Activated gamma-delta T cell treated with Interleukin-2 at 50 U/mL for 16 hours (primary cell): Measurements from ENCODE around the gene DOCK9.

Experiments used
- DNase-seq: peaks from one replicate; pipeline ENCODE4 v3.0.0-alpha.2; 2020

DOCK9 gene

GRCh38 chr13:98842070-98842469 is 135.8 kb downstream of the DOCK9 start:
- no peak for DNase-seq

DNA sequence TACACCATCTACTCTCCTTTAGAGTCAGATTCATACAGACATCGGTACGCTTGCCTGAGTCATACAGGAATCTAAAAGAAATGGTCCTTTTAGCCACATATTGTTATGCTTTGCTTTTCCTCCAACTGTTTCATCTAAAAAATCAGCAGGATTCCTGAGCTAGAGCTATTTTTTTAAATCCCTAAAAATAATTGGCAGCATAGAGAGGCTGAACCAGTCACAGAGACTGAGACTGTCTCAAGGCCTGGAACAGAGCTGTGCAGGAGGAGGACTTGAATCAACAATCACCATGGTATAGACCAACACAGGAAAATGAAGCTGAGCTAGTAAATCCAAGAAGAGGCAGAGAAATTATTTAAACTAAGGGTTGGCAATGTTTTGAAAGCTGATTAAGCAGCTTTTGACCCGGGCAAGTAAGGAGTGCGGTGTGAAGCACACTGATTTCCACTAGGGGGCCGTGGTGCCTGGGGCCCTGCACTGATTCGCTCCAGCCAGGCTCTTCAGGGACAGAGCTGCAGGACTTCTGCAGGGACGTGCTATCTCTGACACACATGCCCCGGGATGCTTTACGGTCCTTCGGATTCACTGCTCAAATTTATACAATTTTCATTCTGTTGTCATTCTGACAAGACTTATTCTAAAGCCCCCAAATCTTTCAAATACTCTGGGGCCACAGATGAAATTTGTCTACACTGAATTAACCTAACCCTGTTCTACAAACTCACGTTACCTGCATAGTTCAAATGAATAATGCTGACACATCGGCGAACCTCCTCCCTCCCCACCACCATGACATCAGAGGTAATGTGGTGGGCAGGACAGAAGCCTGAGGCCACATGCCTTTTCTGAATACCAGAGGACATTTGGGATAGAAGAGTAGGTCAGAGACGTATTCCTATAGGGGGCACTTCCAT is 137.8 kb downstream of the DOCK9 start:
- DNase-seq: peak; percentile 24

GRCh38 chr13:98838776-98839175 is 139.1 kb downstream of the DOCK9 start:
- no peak for DNase-seq

DNA sequence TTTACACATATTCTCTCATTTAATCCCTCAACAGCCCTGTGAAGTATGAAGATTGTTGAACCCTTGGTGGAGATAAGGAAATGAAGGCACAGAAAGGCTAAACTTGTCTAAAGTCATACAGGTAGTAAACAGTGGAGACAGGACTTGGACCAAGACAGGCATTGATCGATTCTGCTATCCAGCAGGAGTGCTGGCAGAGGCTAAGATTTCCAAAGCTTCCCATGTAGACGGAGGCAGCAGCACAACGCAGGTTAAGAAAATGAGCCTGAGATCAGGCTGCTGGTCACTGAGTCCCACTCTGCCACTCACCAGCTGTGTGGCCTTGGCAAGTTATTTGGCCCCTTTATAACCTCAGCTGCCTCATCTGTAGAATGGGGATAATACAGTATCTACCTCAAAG is 140.0 kb downstream of the DOCK9 start:
- DNase-seq: no peak

GRCh38 chr13:98835156-98835555 is 142.7 kb downstream of the DOCK9 start:
- no peak for DNase-seq

GRCh38 chr13:98834254-98834960 is 143.5 kb downstream of the DOCK9 start:
- no peak for DNase-seq

GRCh38 chr13:98831236-98831635 is 146.6 kb downstream of the DOCK9 start:
- DNase-seq: no peak

DNA sequence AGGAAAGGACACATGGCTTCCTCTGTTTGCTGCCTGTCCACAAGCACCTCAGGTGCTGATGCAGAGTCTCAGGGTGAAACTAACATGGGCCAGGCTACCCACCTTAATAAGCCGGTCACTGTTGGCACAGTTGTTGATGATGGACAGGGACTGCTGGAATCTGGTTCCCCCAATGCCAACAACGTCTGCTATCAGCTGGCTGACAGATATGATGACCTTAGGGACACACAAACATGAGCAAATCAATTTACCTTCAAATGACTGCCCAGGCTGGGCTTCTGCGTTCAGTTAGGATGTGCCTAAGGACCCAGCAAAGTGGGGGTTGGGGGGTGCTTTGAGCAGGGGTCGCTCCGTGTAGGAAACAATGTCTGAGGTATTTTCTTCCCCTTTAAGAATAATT is 148.3 kb downstream of the DOCK9 start:
- no peak for DNase-seq

DNA sequence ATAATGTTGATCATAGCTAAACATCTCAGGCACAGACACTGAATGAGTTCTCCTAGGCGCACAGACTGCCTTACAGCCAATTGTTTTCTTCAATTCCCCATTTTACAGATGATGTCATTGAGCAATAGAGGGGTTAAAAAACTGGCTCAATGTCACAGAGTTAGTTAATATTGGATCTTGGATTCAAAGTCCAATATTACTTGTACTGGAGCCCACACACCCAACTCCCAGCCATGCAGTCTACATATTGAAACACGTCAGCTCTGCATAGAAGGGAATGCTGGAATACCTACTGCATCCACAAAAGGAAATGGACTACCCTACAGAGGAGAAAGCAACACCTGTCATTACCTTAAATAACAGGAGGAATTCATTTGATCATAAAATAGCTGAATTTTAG is 149.2 kb downstream of the DOCK9 start:
- no peak for DNase-seq

DNA sequence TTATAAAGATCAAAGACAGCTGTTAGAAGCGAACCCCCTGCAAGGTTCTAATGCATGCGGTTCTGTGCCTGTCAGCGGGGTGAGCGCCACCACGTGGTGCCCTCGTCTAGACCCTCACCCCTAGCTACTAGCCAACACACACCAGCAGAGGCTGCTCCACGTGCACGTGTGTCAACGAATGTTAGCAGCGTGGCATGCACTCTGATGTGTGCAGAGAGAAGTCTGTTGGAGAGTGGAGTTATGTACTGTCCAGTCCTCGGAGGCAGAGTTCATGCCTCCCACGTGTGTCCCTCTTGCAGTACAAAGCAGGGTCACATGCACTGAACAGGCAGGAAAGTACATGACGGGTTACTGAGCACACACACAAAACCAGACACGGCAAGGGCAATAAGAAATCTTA is 150.4 kb downstream of the DOCK9 start:
- DNase-seq: no peak

GRCh38 chr13:98826146-98826545 is 151.7 kb downstream of the DOCK9 start:
- no peak for DNase-seq

DNA sequence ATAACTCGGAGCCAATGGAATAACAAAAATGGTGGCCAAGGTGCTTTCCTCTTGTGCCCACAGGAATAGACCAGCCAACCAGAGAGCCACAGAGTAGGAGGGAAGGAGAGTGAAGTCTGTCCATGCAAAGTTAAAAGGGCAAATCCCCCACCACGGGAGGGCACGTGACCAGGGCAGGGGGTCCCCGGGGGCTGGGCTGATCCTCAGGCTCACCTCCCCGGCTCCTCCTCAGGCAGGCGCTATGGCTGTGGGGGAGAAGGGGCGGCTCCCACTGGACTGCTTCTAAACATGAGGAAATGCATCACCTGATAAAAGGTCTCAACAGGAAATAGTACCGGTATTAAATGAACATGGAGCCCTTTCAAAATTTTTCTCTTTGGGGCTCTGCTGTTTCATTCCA is 152.2 kb downstream of the DOCK9 start:
- DNase-seq: no peak

GRCh38 chr13:98824376-98825160 is 153.3 kb downstream of the DOCK9 start:
- no peak for DNase-seq

GRCh38 chr13:98823442-98823841 is 154.4 kb downstream of the DOCK9 start:
- no peak for DNase-seq

DNA sequence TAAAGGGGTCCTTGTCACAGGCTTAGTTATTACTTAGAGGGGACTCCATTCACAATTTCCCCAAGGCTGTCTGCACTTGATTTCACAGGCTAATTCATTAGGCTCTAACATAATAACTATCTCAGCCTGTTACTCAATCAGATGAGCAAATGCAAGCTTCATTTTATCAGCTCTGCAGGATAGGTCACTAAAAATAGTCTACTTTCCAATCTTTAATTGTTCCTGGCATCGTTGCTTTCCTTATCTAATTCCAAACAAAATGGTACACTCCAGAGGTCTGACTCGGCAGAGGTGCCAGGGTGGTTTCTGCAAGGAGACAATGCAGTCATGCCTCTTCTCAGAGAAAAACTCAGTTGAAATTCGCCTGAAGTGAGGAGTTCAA is 155.6 kb downstream of the DOCK9 start:
- no peak for DNase-seq

DNA sequence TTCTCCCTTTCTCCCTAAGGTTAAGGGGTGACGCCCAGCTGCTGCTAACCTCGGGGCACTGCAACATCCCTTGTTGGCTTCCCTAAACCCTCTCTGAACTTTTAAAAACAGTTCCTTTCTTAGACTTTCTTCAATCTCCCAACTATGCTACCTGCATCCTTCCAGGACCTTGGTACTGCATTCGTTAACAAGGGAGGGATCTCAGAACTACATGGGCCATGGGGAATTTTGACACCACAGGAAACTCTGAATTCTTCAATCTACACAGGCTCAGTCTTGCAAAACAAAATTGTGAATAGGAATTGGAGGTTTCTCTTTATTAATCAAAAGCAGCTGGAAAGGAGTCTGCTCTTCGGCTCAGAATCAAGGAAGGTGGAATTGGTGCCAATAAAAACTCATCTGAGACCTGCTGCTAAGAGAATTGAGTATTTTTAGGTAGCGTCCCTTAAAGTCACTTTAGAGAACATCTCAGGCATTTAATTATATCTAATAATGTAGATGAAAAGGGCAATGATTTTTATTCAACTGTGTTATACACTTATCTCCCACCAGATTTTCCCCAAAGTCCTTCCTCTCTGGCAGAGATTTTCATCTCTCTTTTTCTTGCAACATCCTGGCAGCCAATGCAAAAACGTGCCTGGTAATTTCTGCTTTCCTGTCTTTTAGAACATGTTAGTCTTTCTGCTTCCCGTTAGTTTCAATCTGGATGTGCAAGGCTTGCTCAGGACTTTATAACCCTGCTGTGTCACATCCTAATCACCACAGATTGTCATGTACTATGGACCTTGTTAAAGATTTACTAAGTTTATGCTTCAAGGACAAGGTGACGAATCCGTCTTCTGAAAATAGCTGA is 156.3 kb downstream of the DOCK9 start:
- no peak for DNase-seq

DNA sequence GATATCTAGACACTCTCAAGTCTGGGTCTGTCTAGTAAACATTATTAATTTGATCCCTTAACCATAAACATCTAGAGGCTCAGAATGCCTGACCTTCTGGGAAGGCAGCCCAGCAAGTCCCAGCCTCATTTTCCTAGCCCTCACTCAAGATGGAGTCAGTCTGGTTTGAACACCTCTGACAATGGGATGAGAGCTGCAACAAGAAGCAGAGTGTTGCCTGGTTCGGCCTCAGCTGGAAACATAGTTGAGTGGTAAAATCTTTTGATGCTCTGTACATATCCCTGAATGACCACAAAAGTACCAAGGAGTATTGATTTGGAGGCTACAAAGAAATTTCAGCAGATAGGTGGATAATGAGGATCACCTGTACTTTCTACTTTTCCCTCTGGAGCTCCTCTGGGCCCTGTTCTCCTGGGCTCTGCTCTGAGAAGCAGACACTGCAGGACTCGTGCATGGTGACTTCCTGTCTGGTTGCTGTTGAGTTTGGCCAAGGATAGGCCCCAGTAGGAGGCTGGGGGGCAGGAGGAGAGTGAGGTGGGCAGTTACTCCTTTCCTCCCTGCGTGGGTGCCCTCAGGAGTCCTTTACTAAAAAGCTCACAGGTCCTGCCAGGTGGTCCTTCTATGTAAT is 157.0 kb downstream of the DOCK9 start:
- DNase-seq: no peak

- DNase-seq: no peak
These were observed 157.6 kb downstream of the DOCK9 start for GRCh38 chr13:98820300-98820699.

DNA sequence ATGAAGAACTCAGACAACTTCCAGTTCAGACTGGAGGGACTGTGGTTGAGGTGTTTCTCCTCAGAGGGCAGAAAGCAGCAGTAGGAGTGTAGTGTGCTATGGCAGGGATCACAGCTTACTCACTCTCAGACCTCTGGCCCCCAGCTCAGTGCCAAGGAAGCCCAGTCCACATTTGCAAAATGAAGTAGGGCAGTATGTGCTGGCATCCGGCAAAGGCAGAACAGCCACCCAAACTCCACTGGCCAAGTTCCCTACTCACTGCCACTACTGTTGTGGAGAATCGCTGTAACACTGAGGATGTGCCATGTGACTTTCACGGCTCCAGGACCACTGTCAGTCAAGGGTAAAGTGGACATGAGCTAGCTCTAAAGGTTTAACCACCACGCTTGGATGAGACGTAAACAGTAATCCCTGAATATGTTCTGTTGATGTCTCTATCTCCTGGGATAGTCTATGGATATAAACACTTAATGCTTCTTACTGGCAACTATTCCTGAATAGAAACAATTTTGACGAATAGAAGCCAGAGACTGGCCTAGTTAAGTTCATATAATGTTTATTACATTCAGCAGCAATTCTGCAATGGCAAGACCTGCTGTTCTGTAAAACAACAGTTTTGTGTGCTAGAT is 158.4 kb downstream of the DOCK9 start:
- no peak for DNase-seq

DNA sequence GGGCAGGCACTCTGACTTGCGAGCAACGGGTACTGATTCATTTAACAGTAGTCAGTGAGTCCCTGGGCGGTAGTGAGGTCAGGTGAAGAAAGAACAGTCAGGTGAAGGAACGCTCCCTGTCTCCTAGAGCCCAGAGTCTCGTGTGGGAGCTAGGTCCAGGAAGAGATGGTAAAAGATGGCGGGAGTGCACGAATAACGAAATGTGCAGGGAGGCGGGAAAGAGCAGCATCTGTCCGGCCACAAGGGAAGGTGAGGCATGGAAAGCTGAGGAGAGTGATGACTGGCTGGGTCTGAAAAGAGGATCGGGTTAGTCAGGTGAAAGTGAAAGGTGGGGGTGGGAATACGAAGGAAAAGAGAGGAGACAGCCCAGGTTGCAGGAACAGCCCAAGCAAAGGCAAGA is 161.5 kb downstream of the DOCK9 start:
- DNase-seq: no peak

DNA sequence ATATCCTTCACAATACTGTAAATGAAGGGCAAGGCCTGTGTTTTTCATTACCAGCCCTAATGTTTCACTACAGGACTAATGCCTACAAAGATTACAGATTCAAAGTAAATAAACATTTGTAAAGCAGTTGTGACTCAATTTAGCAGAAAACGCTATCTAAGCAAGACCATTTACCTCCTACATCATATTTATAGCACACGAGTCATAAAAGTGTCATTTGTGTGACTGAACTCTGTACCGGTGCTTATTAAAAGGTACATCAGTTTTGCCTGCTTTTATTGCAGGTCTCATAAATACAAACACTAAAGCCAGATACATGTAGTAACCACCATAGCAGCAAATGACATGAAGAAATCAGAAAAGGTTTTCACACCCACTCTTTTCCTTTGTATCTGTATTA is 163.9 kb downstream of the DOCK9 start:
- no peak for DNase-seq
